ENCODE measurements around the gene VDAC1. TPM values are rescaled to one million over a fixed set of nuclear protein-coding genes. Genes with fewer than 3 reads are reported as not detected.

Gene VDAC1
- total and polyA plus RNA-seq, 2 experiments from 2014 or later: 205 to 397 TPM

DNA sequence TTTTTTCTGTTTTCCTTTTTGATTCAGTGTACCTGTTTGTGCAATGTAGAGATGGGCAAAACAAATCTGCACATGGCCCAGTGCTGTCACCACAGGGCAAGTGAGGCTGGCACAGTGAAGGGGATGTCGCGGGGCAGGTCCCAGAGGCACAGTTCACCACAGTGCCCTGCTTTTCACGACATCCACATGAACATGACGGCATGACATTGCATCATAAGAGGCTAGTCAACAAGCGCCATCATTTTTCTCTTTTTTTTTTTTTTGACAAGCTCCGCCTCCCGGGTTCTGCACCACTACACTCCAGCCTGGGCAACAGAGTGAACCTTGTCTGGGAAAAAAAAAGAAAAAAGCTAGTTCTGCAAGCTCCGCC is 42.9 kb upstream of the VDAC1 start:
- Histone ChIP-seq H3K4me1 (ENCODE audit: low read depth) (no peaks in the 10 kb centered on the region), H3K9me3 (ENCODE audit: low read depth) (no peaks in the 10 kb centered on the region), H3K27me3 (no peaks in the 10 kb centered on the region), H3K4me3 (no peak overlapping the region), H3K27ac (no peak overlapping the region), H3K36me3 (no peaks in the 10 kb centered on the region)
- TF ChIP-seq, protein P1, sequence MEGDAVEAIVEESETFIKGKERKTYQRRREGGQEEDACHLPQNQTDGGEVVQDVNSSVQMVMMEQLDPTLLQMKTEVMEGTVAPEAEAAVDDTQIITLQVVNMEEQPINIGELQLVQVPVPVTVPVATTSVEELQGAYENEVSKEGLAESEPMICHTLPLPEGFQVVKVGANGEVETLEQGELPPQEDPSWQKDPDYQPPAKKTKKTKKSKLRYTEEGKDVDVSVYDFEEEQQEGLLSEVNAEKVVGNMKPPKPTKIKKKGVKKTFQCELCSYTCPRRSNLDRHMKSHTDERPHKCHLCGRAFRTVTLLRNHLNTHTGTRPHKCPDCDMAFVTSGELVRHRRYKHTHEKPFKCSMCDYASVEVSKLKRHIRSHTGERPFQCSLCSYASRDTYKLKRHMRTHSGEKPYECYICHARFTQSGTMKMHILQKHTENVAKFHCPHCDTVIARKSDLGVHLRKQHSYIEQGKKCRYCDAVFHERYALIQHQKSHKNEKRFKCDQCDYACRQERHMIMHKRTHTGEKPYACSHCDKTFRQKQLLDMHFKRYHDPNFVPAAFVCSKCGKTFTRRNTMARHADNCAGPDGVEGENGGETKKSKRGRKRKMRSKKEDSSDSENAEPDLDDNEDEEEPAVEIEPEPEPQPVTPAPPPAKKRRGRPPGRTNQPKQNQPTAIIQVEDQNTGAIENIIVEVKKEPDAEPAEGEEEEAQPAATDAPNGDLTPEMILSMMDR (IDR thresholded peaks at IDR 0.05; ENCODE audit: low read depth, low read length): no peak
- DNase-seq (ENCODE audit: low read depth in 1 of 2, low spot score in 1 of 2): no peak

DNA sequence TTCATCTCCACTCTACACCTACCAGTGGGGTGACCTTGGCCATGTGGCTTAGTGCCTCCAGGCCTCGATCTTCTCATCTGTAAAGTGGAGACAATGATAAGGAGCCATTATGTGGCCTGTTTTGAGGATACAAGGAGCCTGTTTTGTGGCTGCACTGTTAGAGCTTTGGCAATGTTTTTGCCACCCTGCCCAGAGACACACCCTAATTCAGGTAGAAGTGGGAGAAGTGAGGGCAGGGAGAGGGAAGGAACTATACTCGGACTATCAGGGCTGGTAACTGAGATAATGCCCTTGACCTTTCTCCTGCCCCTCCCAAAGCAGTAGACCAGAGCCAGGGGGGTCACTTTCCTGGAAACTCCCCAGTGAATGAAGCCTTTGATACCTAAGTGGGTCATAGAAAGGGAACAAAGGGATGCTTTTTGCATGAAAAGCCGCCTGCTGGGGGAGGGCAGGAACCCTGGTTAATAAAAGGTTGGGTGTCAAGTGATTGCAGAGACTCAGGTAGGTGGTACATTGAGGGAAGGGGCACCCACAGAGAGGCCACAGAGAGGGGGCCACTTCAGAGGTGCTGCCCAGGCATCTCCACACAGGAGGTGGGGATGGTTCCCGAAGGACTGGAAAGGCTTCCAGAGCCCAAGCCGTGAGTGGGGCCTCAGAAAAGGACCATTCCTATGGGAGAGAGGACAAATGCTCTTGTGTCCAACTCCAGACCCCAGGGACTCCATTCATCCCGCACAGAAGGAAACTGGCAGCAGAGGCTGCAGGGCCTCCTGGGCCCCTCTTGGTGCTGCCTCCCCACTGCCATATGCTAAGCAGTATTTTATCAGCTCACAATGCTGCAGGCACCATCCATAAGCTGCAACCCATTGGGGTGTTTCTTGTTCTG is 42.3 kb upstream of the VDAC1 start:
- Histone ChIP-seq H3K4me3 (no peak overlapping the region), H3K9me3 (ENCODE audit: low read depth) (no peaks in the 10 kb centered on the region), H3K36me3 (no peaks in the 10 kb centered on the region), H3K27ac (no peak overlapping the region), H3K4me1 (ENCODE audit: low read depth) (no peaks in the 10 kb centered on the region), H3K27me3 (no peaks in the 10 kb centered on the region)
- no peak for DNase-seq (ENCODE audit: low read depth in 1 of 2, low spot score in 1 of 2)
- TF ChIP-seq, protein P1 (IDR thresholded peaks at IDR 0.05; ENCODE audit: low read depth, low read length): no peak

DNA sequence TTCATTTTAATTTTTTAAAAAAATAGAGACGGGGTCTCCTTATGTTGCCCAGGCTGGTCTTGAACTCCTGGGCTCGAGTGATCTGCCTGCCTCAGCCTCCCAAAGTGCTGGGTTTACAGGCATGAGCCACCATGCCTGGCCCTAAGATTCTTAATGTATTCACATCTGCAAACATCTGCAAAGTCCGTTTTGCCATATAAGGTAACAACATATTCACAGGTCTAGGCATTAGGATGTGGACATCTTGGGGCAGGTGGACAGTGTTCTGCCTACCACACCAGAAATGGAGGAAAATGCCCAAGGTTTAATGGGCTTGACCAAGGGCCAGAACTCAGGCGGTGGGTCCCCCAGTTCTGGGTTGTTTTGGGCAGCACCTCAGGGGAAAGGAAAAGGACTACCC is 41.6 kb upstream of the VDAC1 start:
- Histone ChIP-seq H3K36me3 (no peaks in the 10 kb centered on the region), H3K4me3 (no peak overlapping the region), H3K9me3 (ENCODE audit: low read depth) (no peaks in the 10 kb centered on the region), H3K27ac (no peak overlapping the region), H3K27me3 (no peaks in the 10 kb centered on the region), H3K4me1 (ENCODE audit: low read depth) (no peaks in the 10 kb centered on the region)
- TF ChIP-seq, protein P1 (IDR thresholded peaks at IDR 0.05; ENCODE audit: low read depth, low read length): no peak
- no peak for DNase-seq (ENCODE audit: low read depth in 1 of 2, low spot score in 1 of 2)

DNA sequence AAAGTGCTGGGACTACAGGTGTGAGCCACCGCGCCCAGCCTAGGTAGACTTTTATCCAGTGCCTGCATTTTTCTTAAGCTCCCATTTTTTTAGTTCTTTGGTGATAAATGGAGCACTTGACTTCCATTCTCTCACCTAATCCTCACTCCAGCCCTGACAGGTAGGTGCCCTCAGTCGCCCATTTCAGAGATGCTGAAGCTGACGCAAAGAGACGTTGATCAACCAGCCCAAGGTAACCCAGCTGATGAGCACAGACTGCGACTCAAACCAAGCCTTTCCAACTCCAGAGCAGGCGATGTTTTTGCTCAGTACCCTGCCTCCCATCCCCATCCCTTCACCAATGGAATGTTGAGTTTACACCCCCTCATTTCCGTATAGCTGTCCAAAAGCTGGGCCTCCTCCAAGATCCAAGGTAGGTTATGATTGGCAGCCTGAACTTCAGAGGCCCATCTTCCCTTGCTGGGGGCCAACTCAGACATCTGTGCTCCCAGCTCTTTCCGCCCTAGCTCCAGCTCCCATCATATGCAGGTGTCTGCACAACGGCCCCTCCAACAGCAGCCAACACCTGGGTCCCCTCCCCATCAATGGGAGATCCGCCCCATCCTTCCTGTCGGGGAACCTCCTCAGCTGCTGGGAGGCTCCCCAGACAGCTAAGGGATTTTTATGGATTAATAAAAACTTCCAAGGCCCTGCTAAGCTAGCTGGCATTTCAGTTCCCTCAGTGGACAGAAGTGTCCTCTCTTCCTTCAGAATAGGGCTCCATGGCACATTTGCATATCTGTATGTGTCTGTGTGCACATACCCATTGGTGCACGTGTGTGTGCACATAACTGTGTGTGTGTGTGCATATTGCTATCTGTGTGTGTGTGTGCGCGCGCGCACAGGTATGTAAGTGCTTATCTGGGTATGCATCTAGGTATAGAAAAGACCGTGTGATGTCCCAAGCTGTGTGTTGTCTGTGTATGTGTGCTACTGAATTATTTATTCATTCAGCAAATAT is 39.3 kb upstream of the VDAC1 start:
- H3K27me3 ChIP-seq: no peaks in the 10 kb centered on the region
- no peaks in the 10 kb centered on the region for H3K36me3 ChIP-seq
- no peak overlapping the region for H3K27ac ChIP-seq
- H3K4me3 ChIP-seq: no peak overlapping the region
- DNase-seq (ENCODE audit: low read depth in 1 of 2, low spot score in 1 of 2): no peak
- no peaks in the 10 kb centered on the region for H3K4me1 ChIP-seq (ENCODE audit: low read depth)
- TF ChIP-seq, protein P1 (IDR thresholded peaks at IDR 0.05; ENCODE audit: low read depth, low read length): no peak
- no peaks in the 10 kb centered on the region for H3K9me3 ChIP-seq (ENCODE audit: low read depth)

GRCh38 chr5:134041570-134042411 is 37.0 kb upstream of the VDAC1 start:
- H3K4me3 ChIP-seq: no peak overlapping the region
- H3K27me3 ChIP-seq: no peaks in the 10 kb centered on the region
- no peaks in the 10 kb centered on the region for H3K36me3 ChIP-seq
- no peaks in the 10 kb centered on the region for H3K4me1 ChIP-seq (ENCODE audit: low read depth)
- TF ChIP-seq, protein P1 (IDR thresholded peaks at IDR 0.05; ENCODE audit: low read depth, low read length): no peak
- no peak for DNase-seq (ENCODE audit: low read depth in 1 of 2, low spot score in 1 of 2)
- no peak overlapping the region for H3K27ac ChIP-seq
- no peaks in the 10 kb centered on the region for H3K9me3 ChIP-seq (ENCODE audit: low read depth)
